NK-92 (cell line): ENCODE measurements around the gene SLN.

Experiments
- DNase-seq: peaks from one replicate; lab custom pipeline; 2025; ENCODE audit not compliant: unreplicated experiment; lab: John Stamatoyannopoulos, UW

Gene SLN

GRCh38 chr11:107719557-107720302 is 7.9 kb upstream of the SLN start:
- DNase-seq: no peak

GRCh38 chr11:107719073-107719472 is 7.2 kb upstream of the SLN start:
- DNase-seq: no peak

GRCh38 chr11:107716884-107717532 is 5.2 kb upstream of the SLN start:
- no peak for DNase-seq

- no peak for DNase-seq
Observed at GRCh38 chr11:107713009-107713408, 1.2 kb upstream of the SLN start.

GRCh38 chr11:107710301-107710700 is 1.6 kb downstream of the SLN start:
- DNase-seq: no peak

GRCh38 chr11:107708792-107709191 is 3.1 kb downstream of the SLN start:
- DNase-seq: no peak

- no peak for DNase-seq
Observed at GRCh38 chr11:107707807-107708206, 4.0 kb downstream of the SLN start.

- DNase-seq: no peak
Observed at GRCh38 chr11:107707215-107707671, 4.6 kb downstream of the SLN start.

- no peak for DNase-seq
Observed at GRCh38 chr11:107706531-107706930, 5.3 kb downstream of the SLN start.

- no peak for DNase-seq
Observed at GRCh38 chr11:107705027-107705426, 6.8 kb downstream of the SLN start.

GRCh38 chr11:107704451-107704850 is 7.4 kb downstream of the SLN start:
- no peak for DNase-seq

GRCh38 chr11:107702723-107703122 is 9.1 kb downstream of the SLN start:
- no peak for DNase-seq

- DNase-seq: no peak
Observed at GRCh38 chr11:107702109-107702660, 9.7 kb downstream of the SLN start.

- no peak for DNase-seq
Observed at GRCh38 chr11:107699371-107700285, 12.2 kb downstream of the SLN start.

GRCh38 chr11:107697291-107697690 is 14.6 kb downstream of the SLN start:
- no peak for DNase-seq

GRCh38 chr11:107696140-107696539 is 15.7 kb downstream of the SLN start:
- no peak for DNase-seq

- DNase-seq: no peak
Observed at GRCh38 chr11:107695446-107695845, 16.4 kb downstream of the SLN start.

- DNase-seq: no peak
Observed at GRCh38 chr11:107691000-107691750, 20.7 kb downstream of the SLN start.

GRCh38 chr11:107689317-107690202 is 22.3 kb downstream of the SLN start:
- peak; percentile 18 for DNase-seq
